ENCODE measurements around the gene NXPH3. TPM values are rescaled to one million over a fixed set of nuclear protein-coding genes. Genes with fewer than 3 reads are reported as not detected.

Gene NXPH3
- total and polyA plus RNA-seq, 2 donors (not counting 1 experiment from before 2014, with no cell fraction given) = not detected

- Mint-ChIP-seq H3K27me3 (peaks cover 10% of the 10 kb centered on the region), H3K9me3 (ENCODE audit: insufficient read depth) (no peaks in the 10 kb centered on the region), H3K4me3 (no peak overlapping the region), H3K4me1 (no peaks in the 10 kb centered on the region), H3K27ac (no peak overlapping the region)
- no peaks in the 10 kb centered on the region for H3K27me3 ChIP-seq (replicated peaks in 1 of 4; ENCODE audit: control extremely low read depth in 1 of 4, control insufficient read depth in 3 of 4, insufficient read depth in 4 of 4, low read length in 3 of 4)
- 94% methylated on average over 10 of the region's 12 CpGs for WGBS (ENCODE audit: insufficient coverage)
- no peak overlapping the region for H3K9ac ChIP-seq (ENCODE audit: low read length)
- no peak overlapping the region for H3K4me3 ChIP-seq (ENCODE audit: control extremely low read depth in 1 of 5, extremely low read depth in 1 of 5, insufficient read depth in 1 of 5, low read depth in 2 of 5, low read length in 4 of 5)
- no peaks in the 10 kb centered on the region for H3K36me3 ChIP-seq (replicated peaks in 1 of 2; ENCODE audit: control extremely low read depth in 1 of 2, control insufficient read depth in 1 of 2, extremely low read depth in 1 of 2, insufficient read depth in 2 of 2, low read length in 1 of 2)
- H2AFZ ChIP-seq (ENCODE audit: insufficient read depth, low read depth, low read length, poor library complexity, severe bottlenecking) = no peak overlapping the region
- intact Hi-C loops (cut with micrococcal nuclease) = no loop called here
- POLR2A ChIA-PET = no interaction called here
- no peaks in the 10 kb centered on the region for H3K79me2 ChIP-seq (ENCODE audit: control insufficient read depth, insufficient read depth, low read length)
- no peak overlapping the region for H3K4me2 ChIP-seq (replicated peaks; ENCODE audit: low read depth, low read length, poor library complexity, severe bottlenecking)
- ATAC-seq (ENCODE audit: low read depth) = no peak
- H4K20me1 ChIP-seq (ENCODE audit: control insufficient read depth, insufficient read depth, low read length, poor library complexity, severe bottlenecking) = no peaks in the 10 kb centered on the region
- H3K9me3 ChIP-seq (ENCODE audit: control extremely low read depth in 1 of 3, control insufficient read depth in 2 of 3, insufficient read depth in 1 of 3, low read length in 2 of 3) = peaks cover 0 to 3% (median 0%) of the 10 kb centered on the region in 3 donors
- peak; percentile 3 for DNase-seq
- peaks cover 0 to 5% of the 10 kb centered on the region in 2 donors for H3K4me1 ChIP-seq (ENCODE audit: control insufficient read depth in 2 of 2, insufficient read depth in 2 of 2, low read length in 2 of 2)
- CTCF ChIA-PET = interaction anchor here (0.9 to 1.6 kb wide), 2 partner anchors 31 to 143 kb away, joined by 3 to 4 read pairs; no protein-coding TSS in a partner anchor
- H3K27ac ChIP-seq (ENCODE audit: low read length in 2 of 2) = no peak overlapping the region
- TF ChIP-seq EZH2 (IDR thresholded peaks at IDR 0.05; ENCODE audit: borderline replicate concordance, insufficient read depth, low read depth, low read length, poor library complexity, severe bottlenecking) (no peak), CTCF (IDR thresholded peaks at IDR 0.05) (no peak)
Observed at GRCh38 chr17:49551221-49552069, 24.2 kb upstream of the NXPH3 start.

Measured in B cell (primary cell).